ENCODE data around the gene STK17A. TPM values are rescaled to one million over a fixed set of nuclear protein-coding genes. Genes with fewer than 3 reads are reported as not detected.

The STK17A gene
- total RNA-seq, 1 donor from 2014 or later: 16.7 TPM

- Histone ChIP-seq H3K36me3 (no peaks in the 10 kb centered on the region), H3K27ac (no peak overlapping the region), H3K4me3 (no peak overlapping the region), H3K9me3 (no peaks in the 10 kb centered on the region), H3K27me3 (no peaks in the 10 kb centered on the region), H3K4me1 (no peaks in the 10 kb centered on the region)
- intact Hi-C loops (cut with DNase I): no loop called here
- no peak for DNase-seq (ENCODE audit: extremely low spot score in 2 of 2)
- TF ChIP-seq POLR2A (IDR thresholded peaks at IDR 0.05): no peak
- no peak for TF ChIP-seq POLR2AphosphoS5 (IDR thresholded peaks at IDR 0.05; ENCODE audit: insufficient read depth in 1 of 2, low read depth in 1 of 2)
- TF ChIP-seq CTCF (IDR thresholded peaks at IDR 0.05): no peak
Measured at GRCh38 chr7:43546231-43546630, 36.7 kb upstream of the STK17A start.

GRCh38 chr7:43550427-43550826, 32.5 kb upstream of the STK17A start:
- no peaks in the 10 kb centered on the region for H3K36me3 ChIP-seq
- H3K9me3 ChIP-seq: no peaks in the 10 kb centered on the region
- no peak overlapping the region for H3K4me3 ChIP-seq
- intact Hi-C loops (cut with DNase I): no loop called here
- peak in 1 of 2 donors; percentile 69 for DNase-seq (ENCODE audit: extremely low spot score in 2 of 2)
- no peaks in the 10 kb centered on the region for H3K27me3 ChIP-seq
- H3K27ac ChIP-seq: no peak overlapping the region
- no peak for TF ChIP-seq CTCF (IDR thresholded peaks at IDR 0.05)
- no peaks in the 10 kb centered on the region for H3K4me1 ChIP-seq

GRCh38 chr7:43552122-43552521, 30.8 kb upstream of the STK17A start:
- no peak overlapping the region for H3K4me3 ChIP-seq
- no peaks in the 10 kb centered on the region for H3K4me1 ChIP-seq
- TF ChIP-seq POLR2A (IDR thresholded peaks at IDR 0.05) (no peak), CTCF (IDR thresholded peaks at IDR 0.05) (no peak), POLR2AphosphoS5 (IDR thresholded peaks at IDR 0.05; ENCODE audit: insufficient read depth in 1 of 2, low read depth in 1 of 2) (no peak)
- no peak overlapping the region for H3K27ac ChIP-seq
- DNase-seq (ENCODE audit: extremely low spot score in 2 of 2): no peak
- no peaks in the 10 kb centered on the region for H3K36me3 ChIP-seq
- intact Hi-C loops (cut with DNase I): no loop called here
- H3K27me3 ChIP-seq: no peaks in the 10 kb centered on the region
- no peaks in the 10 kb centered on the region for H3K9me3 ChIP-seq

- H3K4me1 ChIP-seq: no peaks in the 10 kb centered on the region
- H3K27me3 ChIP-seq: no peaks in the 10 kb centered on the region
- no peaks in the 10 kb centered on the region for H3K36me3 ChIP-seq
- H3K27ac ChIP-seq: no peak overlapping the region
- TF ChIP-seq POLR2AphosphoS5 (IDR thresholded peaks at IDR 0.05; ENCODE audit: insufficient read depth in 1 of 2, low read depth in 1 of 2): no peak
- no peak for TF ChIP-seq POLR2A (IDR thresholded peaks at IDR 0.05)
- no peak for TF ChIP-seq CTCF (IDR thresholded peaks at IDR 0.05)
- no peak for DNase-seq (ENCODE audit: extremely low spot score in 2 of 2)
- intact Hi-C loops (cut with DNase I): no loop called here
- H3K9me3 ChIP-seq: no peaks in the 10 kb centered on the region
- H3K4me3 ChIP-seq: no peak overlapping the region
Measured at GRCh38 chr7:43553999-43554398, 28.9 kb upstream of the STK17A start.

- TF ChIP-seq POLR2A (IDR thresholded peaks at IDR 0.05) (no peak), POLR2AphosphoS5 (IDR thresholded peaks at IDR 0.05; ENCODE audit: insufficient read depth in 1 of 2, low read depth in 1 of 2) (no peak), CTCF (IDR thresholded peaks at IDR 0.05) (no peak)
- no peak overlapping the region for H3K27ac ChIP-seq
- H3K4me1 ChIP-seq: no peaks in the 10 kb centered on the region
- no peaks in the 10 kb centered on the region for H3K36me3 ChIP-seq
- no peak for DNase-seq (ENCODE audit: extremely low spot score in 2 of 2)
- H3K27me3 ChIP-seq: no peaks in the 10 kb centered on the region
- intact Hi-C loops (cut with DNase I): no loop called here
- no peak overlapping the region for H3K4me3 ChIP-seq
- no peaks in the 10 kb centered on the region for H3K9me3 ChIP-seq
Measured at GRCh38 chr7:43554423-43554822, 28.5 kb upstream of the STK17A start.
